Activated T-helper 2 cell treated with anti-CD3 and anti-CD28 coated beads, Interferon-gamma antibody, Interleukin-2, Interleukin-4, amounts not matched to agents 10 μg/mL and 5 μg/mL and 100 μg/mL, durations not matched to agents 14 hours and 24 hours and 36 hours (primary cell): ENCODE results near the gene SART3. TPM values are rescaled to one million over a fixed set of nuclear protein-coding genes. Genes with fewer than 3 reads are reported as not detected.
"Not testable (repeated sequence)": the region's sequence is repeated elsewhere in the genome, so short reads cannot be mapped to it uniquely, and the experiment has no call there.

ENCODE experiments used
- DNase-seq: peaks from one replicate; pipeline ENCODE4 v3.0.0; 2021; ENCODE audit warnings: low spot score
- H3K27ac Mint-ChIP-seq: one replicate; pipeline ENCODE4 v1.8.0; 2021; ENCODE audit warnings: mixed read lengths
- H3K27me3 Mint-ChIP-seq: one replicate; pipeline ENCODE4 v1.8.0; 2021; ENCODE audit warnings: low read depth, mixed read lengths
- H3K36me3 Mint-ChIP-seq: one replicate; pipeline ENCODE4 v1.8.0; 2021; ENCODE audit warnings: low read depth, mixed read lengths
- H3K4me1 Mint-ChIP-seq: one replicate; pipeline ENCODE4 v1.8.0; 2021; ENCODE audit warnings: low read depth, mixed read lengths
- H3K4me3 Mint-ChIP-seq: one replicate; pipeline ENCODE4 v1.8.0; 2021; ENCODE audit warnings: low read depth, mild to moderate bottlenecking, moderate library complexity, mixed read lengths
- H3K9me3 Mint-ChIP-seq: one replicate; pipeline ENCODE4 v1.8.0; 2021; ENCODE audit warnings: mixed read lengths
- intact Hi-C: fragments of 100-400 bp; cut with micrococcal nuclease; formaldehyde crosslinking; loops from one replicate; pipeline ENCODE4 v1.15.1; 2023
- total RNA-seq: library from RNA; stranded (reverse); gene quantifications from 2 replicates; pipeline ENCODE4 v1.2.3, GENCODE V29; 2022

Gene SART3
- total RNA-seq, 1 donor from 2014 or later = 85.8 TPM

- Mint-ChIP-seq H3K27ac (peak overlapping the region; percentile 100), H3K4me3 (peak overlapping the region; percentile 100), H3K36me3 (peaks cover 53% of the 10 kb centered on the region), H3K27me3 (no peaks in the 10 kb centered on the region), H3K9me3 (no peaks in the 10 kb centered on the region), H3K4me1 (peaks cover 27% of the 10 kb centered on the region)
- intact Hi-C loops = loop anchor here (5.0 kb wide), 1 partner anchor 492 kb away; the partner anchor contains the start of gene USP30
- DNase-seq = no peak
These were observed 652 bp downstream of the SART3 start for GRCh38 chr12:108560321-108560721.

DNA sequence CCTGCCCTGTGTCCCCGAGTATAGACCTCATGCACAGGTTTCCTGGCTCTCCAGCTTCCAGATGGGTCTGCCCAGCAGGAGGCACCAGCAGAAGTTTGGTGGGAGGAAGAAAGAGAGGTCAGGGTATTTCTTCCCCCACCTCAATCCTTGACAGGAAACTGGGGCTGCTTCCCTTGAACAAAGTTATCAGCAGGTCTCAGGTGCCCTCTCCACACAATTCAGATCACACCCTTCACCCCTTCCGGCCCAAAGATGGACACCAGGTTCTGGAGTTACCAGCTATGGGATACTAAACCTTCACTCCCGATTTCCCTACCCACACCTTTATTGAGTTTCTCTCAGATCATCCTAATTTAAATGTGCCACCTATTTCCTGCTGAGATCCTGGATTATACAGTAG is 1.2 kb downstream of the SART3 start:
- Mint-ChIP-seq H3K4me3 (peak overlapping the region; percentile 100), H3K27me3 (no peaks in the 10 kb centered on the region), H3K9me3 (no peaks in the 10 kb centered on the region), H3K36me3 (peaks cover 52% of the 10 kb centered on the region), H3K27ac (peak overlapping the region; percentile 100), H3K4me1 (peaks cover 29% of the 10 kb centered on the region)
- intact Hi-C loops = loop anchor here (5.0 kb wide), 1 partner anchor 493 kb away; the partner anchor contains the start of gene USP30
- peak; percentile 8 for DNase-seq

- Mint-ChIP-seq H3K4me1 (peaks cover 31% of the 10 kb centered on the region), H3K4me3 (peak overlapping the region; percentile 100), H3K27ac (peak overlapping the region; percentile 51), H3K36me3 (peaks cover 48% of the 10 kb centered on the region), H3K9me3 (no peaks in the 10 kb centered on the region), H3K27me3 (no peaks in the 10 kb centered on the region)
- peak; percentile 7 for DNase-seq
- intact Hi-C loops = no loop called here
These were observed 1.8 kb downstream of the SART3 start for GRCh38 chr12:108559007-108559655.

DNA sequence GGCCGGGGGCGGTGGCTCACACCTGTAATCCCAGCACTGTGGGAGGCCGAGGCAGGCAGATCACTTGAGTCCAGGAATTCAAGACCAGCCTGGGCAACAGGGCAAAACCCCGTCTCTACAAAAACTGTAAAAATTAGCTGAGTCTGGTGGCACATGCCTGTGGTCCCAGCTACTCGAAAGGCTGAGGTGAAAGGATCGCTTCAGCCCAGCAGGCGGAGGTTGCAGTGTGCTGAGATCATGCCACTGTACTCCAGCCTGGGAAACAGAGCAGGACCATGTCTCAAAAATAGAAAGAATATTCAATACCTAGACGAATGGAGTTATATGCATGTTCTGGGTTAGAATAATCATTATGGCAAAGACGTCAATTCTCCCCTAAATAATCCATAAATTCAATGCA is 5.6 kb downstream of the SART3 start:
- intact Hi-C loops, DNase-seq, H3K4me3 Mint-ChIP-seq, H3K27me3 Mint-ChIP-seq, H3K27ac Mint-ChIP-seq, H3K9me3 Mint-ChIP-seq: not testable (repeated sequence)
- peaks cover 52% of the 10 kb centered on the region for H3K36me3 Mint-ChIP-seq
- H3K4me1 Mint-ChIP-seq = peaks cover 53% of the 10 kb centered on the region

DNA sequence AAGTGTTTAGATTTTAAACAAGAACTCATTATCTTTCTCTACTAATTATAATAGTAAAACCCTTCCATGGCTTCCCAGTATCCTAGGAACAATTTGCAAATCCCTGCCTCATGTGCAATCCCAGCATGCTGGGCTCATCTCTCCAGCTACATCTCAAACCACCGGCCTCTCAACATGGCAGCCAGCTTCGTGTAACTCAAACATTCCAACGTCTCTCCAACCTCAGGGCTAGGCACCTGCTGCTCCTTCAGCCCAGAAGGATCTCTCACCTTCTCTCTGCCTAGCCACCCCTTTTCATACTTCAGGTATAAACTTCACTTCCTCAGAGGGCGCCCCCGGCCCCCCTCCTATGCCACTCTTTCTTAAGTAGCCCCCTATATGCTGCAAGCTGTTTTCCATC is 7.2 kb downstream of the SART3 start:
- Mint-ChIP-seq H3K36me3 (peaks cover 55% of the 10 kb centered on the region), H3K27ac (no peak overlapping the region), H3K4me3 (no peak overlapping the region), H3K4me1 (peaks cover 46% of the 10 kb centered on the region), H3K9me3 (no peaks in the 10 kb centered on the region), H3K27me3 (no peaks in the 10 kb centered on the region)
- intact Hi-C loops = no loop called here
- DNase-seq = no peak

GRCh38 chr12:108551535-108551934 is 9.4 kb downstream of the SART3 start:
- no peaks in the 10 kb centered on the region for H3K9me3 Mint-ChIP-seq
- H3K27ac Mint-ChIP-seq = no peak overlapping the region
- no peak for DNase-seq
- intact Hi-C loops = no loop called here
- H3K27me3 Mint-ChIP-seq = no peaks in the 10 kb centered on the region
- H3K4me3 Mint-ChIP-seq = no peak overlapping the region
- peaks cover 55% of the 10 kb centered on the region for H3K36me3 Mint-ChIP-seq
- peaks cover 36% of the 10 kb centered on the region for H3K4me1 Mint-ChIP-seq

DNA sequence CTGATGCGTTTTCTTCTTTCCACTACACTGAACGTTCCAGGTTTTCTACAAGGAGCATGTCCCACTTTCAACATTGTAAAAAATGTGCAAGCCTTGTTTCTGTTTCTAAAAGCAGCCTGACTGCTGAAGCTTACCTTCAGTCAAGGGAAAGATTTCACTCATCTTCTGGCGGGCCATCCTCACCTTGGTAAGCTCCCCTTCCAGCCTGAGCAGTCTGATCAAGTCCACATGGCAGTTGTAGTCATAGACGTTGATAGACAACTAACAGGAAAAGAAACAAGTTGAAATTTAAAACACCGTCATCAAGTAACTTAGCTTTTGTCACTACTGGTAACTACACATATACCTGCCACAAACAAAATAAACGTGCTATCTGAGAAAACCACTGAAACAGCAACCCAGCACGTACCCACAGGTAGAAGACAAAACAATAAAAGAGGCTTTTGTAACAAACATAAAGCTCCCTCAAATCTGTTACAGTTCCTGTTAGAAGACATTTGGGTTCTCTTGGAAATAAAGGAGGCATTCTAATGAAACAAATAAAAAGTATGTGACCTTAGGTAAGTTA is 11.9 kb downstream of the SART3 start:
- H3K27me3 Mint-ChIP-seq = no peaks in the 10 kb centered on the region
- peak; percentile 3 for DNase-seq
- H3K27ac Mint-ChIP-seq = no peak overlapping the region
- peaks cover 31% of the 10 kb centered on the region for H3K4me1 Mint-ChIP-seq
- intact Hi-C loops = no loop called here
- H3K4me3 Mint-ChIP-seq = no peak overlapping the region
- H3K9me3 Mint-ChIP-seq = no peaks in the 10 kb centered on the region
- H3K36me3 Mint-ChIP-seq = peaks cover 52% of the 10 kb centered on the region

- H3K4me3 Mint-ChIP-seq = no peak overlapping the region
- DNase-seq = peak; percentile 3
- peak overlapping the region; percentile 8 for H3K27ac Mint-ChIP-seq
- peaks cover 62% of the 10 kb centered on the region for H3K36me3 Mint-ChIP-seq
- H3K27me3 Mint-ChIP-seq = no peaks in the 10 kb centered on the region
- no peaks in the 10 kb centered on the region for H3K9me3 Mint-ChIP-seq
- intact Hi-C loops = no loop called here
- H3K4me1 Mint-ChIP-seq = peaks cover 23% of the 10 kb centered on the region
These were observed 13.3 kb downstream of the SART3 start for GRCh38 chr12:108547686-108548085.

- H3K4me1 Mint-ChIP-seq = peaks cover 8% of the 10 kb centered on the region
- H3K9me3 Mint-ChIP-seq = no peaks in the 10 kb centered on the region
- H3K27ac Mint-ChIP-seq = no peak overlapping the region
- H3K4me3 Mint-ChIP-seq = no peak overlapping the region
- no peak for DNase-seq
- peaks cover 58% of the 10 kb centered on the region for H3K36me3 Mint-ChIP-seq
- H3K27me3 Mint-ChIP-seq = no peaks in the 10 kb centered on the region
- intact Hi-C loops = no loop called here
These were observed 17.3 kb downstream of the SART3 start for GRCh38 chr12:108543652-108544051.

GRCh38 chr12:108542320-108542719 is 18.7 kb downstream of the SART3 start:
- intact Hi-C loops = no loop called here
- H3K36me3 Mint-ChIP-seq = peaks cover 60% of the 10 kb centered on the region

GRCh38 chr12:108538616-108539195 is 22.3 kb downstream of the SART3 start:
- DNase-seq = no peak
- peaks cover 70% of the 10 kb centered on the region for H3K36me3 Mint-ChIP-seq
- H3K27ac Mint-ChIP-seq = no peak overlapping the region
- intact Hi-C loops = no loop called here
- H3K4me3 Mint-ChIP-seq = no peak overlapping the region
- H3K9me3 Mint-ChIP-seq = no peaks in the 10 kb centered on the region
- H3K4me1 Mint-ChIP-seq = peaks cover 5% of the 10 kb centered on the region
- no peaks in the 10 kb centered on the region for H3K27me3 Mint-ChIP-seq

More at GRCh38 chr12:108542320-108542719, 18.7 kb downstream of the SART3 start:
- no peak overlapping the region for H3K4me3 Mint-ChIP-seq
- no peak overlapping the region for H3K27ac Mint-ChIP-seq
- DNase-seq = no peak
- H3K4me1 Mint-ChIP-seq = peaks cover 8% of the 10 kb centered on the region
- no peaks in the 10 kb centered on the region for H3K27me3 Mint-ChIP-seq
- no peaks in the 10 kb centered on the region for H3K9me3 Mint-ChIP-seq

GRCh38 chr12:108538146-108538545 is 22.8 kb downstream of the SART3 start:
- no peaks in the 10 kb centered on the region for H3K9me3 Mint-ChIP-seq
- no peak overlapping the region for H3K4me3 Mint-ChIP-seq
- no peak overlapping the region for H3K27ac Mint-ChIP-seq
- no peaks in the 10 kb centered on the region for H3K27me3 Mint-ChIP-seq
- DNase-seq = no peak
- peaks cover 5% of the 10 kb centered on the region for H3K4me1 Mint-ChIP-seq
- H3K36me3 Mint-ChIP-seq = peaks cover 66% of the 10 kb centered on the region
- intact Hi-C loops = no loop called here
